ENCODE measurements around the gene RALB. TPM values are rescaled to one million over a fixed set of nuclear protein-coding genes. Genes with fewer than 3 reads are reported as not detected.

The RALB gene
- polyA plus RNA-seq, 1 of the 3 experiments (the other 2 are of a cell fraction): 37.2 TPM

GRCh38 chr2:120251078-120251477 is 1.6 kb upstream of the RALB start:
- ChIA-PET CTCF (interaction anchor here (1.4 to 2.3 kb wide), 2 partner anchors 62 to 498 kb away, joined by 3 to 11 read pairs; no protein-coding TSS in a partner anchor), POLR2A (no interaction called here)
- TF ChIP-seq JUND (IDR thresholded peaks at IDR 0.05): no peak
- 87% methylated on average over 3 of the region's 3 CpGs for WGBS (ENCODE audit: low lambda C conversion rate)
- peaks cover 0 to 30% of the 10 kb centered on the region in 2 experiments; a peak in 2 of 4 replicates for H3K4me1 ChIP-seq (ENCODE audit: control insufficient read depth in 1 of 2, insufficient read depth in 2 of 2, low read depth in 1 of 2, low read length in 1 of 2)
- no peak overlapping the region for H2AFZ ChIP-seq (ENCODE audit: low read depth)
- peaks cover 31% of the 10 kb centered on the region for H3K79me2 ChIP-seq (ENCODE audit: insufficient read depth)
- no peaks in the 10 kb centered on the region for H3K9me2 ChIP-seq
- H3K4me2 ChIP-seq: no peak overlapping the region
- no peaks in the 10 kb centered on the region for H3K9me3 ChIP-seq
- DNase-seq: no peak
- peaks cover 24% of the 10 kb centered on the region for H4K20me1 ChIP-seq (ENCODE audit: insufficient read depth)
- H3K27me3 ChIP-seq (ENCODE audit: insufficient read depth): no peaks in the 10 kb centered on the region
- no peaks in the 10 kb centered on the region for H3K36me3 ChIP-seq (replicated peaks in 1 of 2; ENCODE audit: control insufficient read depth in 1 of 2, insufficient read depth in 2 of 2, low read length in 1 of 2)
- no peak overlapping the region for H3K4me3 ChIP-seq (ENCODE audit: low read depth in 2 of 2, low read length in 1 of 2)
- no peak overlapping the region for H3K9ac ChIP-seq
- H3K27ac ChIP-seq (ENCODE audit: low read depth in 2 of 2, low read length in 1 of 2): no peak overlapping the region
- no peaks in the 10 kb centered on the region for H3F3A ChIP-seq (replicated peaks; ENCODE audit: insufficient read depth)

- H3K9me3 ChIP-seq: no peaks in the 10 kb centered on the region
- WGBS (ENCODE audit: low lambda C conversion rate): 31% methylated on average over 6 of the region's 6 CpGs
- ChIA-PET POLR2A (interaction anchor here (0.8 kb wide), 1 partner anchor 62 kb away, joined by 3 read pairs; no protein-coding TSS in a partner anchor), CTCF (interaction anchor here (0.9 to 2.3 kb wide), 5 partner anchors 12 to 82 kb away, joined by 3 to 11 read pairs (median 4); no protein-coding TSS in a partner anchor)
- H2AFZ ChIP-seq (ENCODE audit: low read depth): peak overlapping the region; percentile 93
- peak overlapping the region; percentile 71 to 95 for H3K4me3 ChIP-seq (ENCODE audit: low read depth in 2 of 2, low read length in 1 of 2)
- DNase-seq: no peak
- H3K79me2 ChIP-seq (ENCODE audit: insufficient read depth): peaks cover 39% of the 10 kb centered on the region
- H3K9ac ChIP-seq: peak overlapping the region; percentile 45; the same call in 1 of the 2 replicates
- peak overlapping the region in 1 of 2 experiments; percentile 87; a peak in 1 of 4 replicates for H3K27ac ChIP-seq (ENCODE audit: low read depth in 2 of 2, low read length in 1 of 2)
- H3K36me3 ChIP-seq (replicated peaks in 1 of 2; ENCODE audit: control insufficient read depth in 1 of 2, insufficient read depth in 2 of 2, low read length in 1 of 2): no peaks in the 10 kb centered on the region
- H3K9me2 ChIP-seq: no peaks in the 10 kb centered on the region
- H3K27me3 ChIP-seq (ENCODE audit: insufficient read depth): no peaks in the 10 kb centered on the region
- H3K4me1 ChIP-seq (ENCODE audit: control insufficient read depth in 1 of 2, insufficient read depth in 2 of 2, low read depth in 1 of 2, low read length in 1 of 2): peaks cover 4 to 22% of the 10 kb centered on the region in 2 experiments; a peak in 3 of 4 replicates
- peak overlapping the region; percentile 82 for H3K4me2 ChIP-seq
- peak; percentile 34; the same call in 1 of the 2 replicates for TF ChIP-seq GATA2 (CRISPR knock-in tag; IDR thresholded peaks at IDR 0.05)
- TF ChIP-seq FOXJ3 (CRISPR knock-in tag; IDR thresholded peaks at IDR 0.05): no peak
- no peaks in the 10 kb centered on the region for H3F3A ChIP-seq (replicated peaks; ENCODE audit: insufficient read depth)
- H4K20me1 ChIP-seq (ENCODE audit: insufficient read depth): peaks cover 31% of the 10 kb centered on the region
Observed at GRCh38 chr2:120251880-120252224, 800 bp upstream of the RALB start.

- peak; percentile 88 for DNase-seq
- no peak; a peak in 1 of 4 replicates for TF ChIP-seq EP300 (IDR thresholded peaks at IDR 0.05; ENCODE audit: borderline replicate concordance in 1 of 2, low read depth in 1 of 2, low read length in 1 of 2)
- TF ChIP-seq CHD2 (IDR thresholded peaks at IDR 0.05; ENCODE audit: low read length, partially characterized antibody): no peak
- TF ChIP-seq ELF1 (IDR thresholded peaks at IDR 0.05): 0 out of 2 replicates have a peak, but pooled peaks have one; percentile 51
- TF ChIP-seq SMC3 (IDR thresholded peaks at IDR 0.05; ENCODE audit: low read depth, low read length): peak; percentile 35
- TF ChIP-seq MEF2A (IDR thresholded peaks at IDR 0.05; ENCODE audit: borderline replicate concordance, low read depth): no peak
- no peak for TF ChIP-seq RFX5 (IDR thresholded peaks at IDR 0.05; ENCODE audit: low read length)
- peak; percentile 44; the same call in 1 of the 2 replicates for TF ChIP-seq GABPA (IDR thresholded peaks at IDR 0.05; ENCODE audit: low read depth)
- TF ChIP-seq PBX3 (IDR thresholded peaks at IDR 0.05): no peak
- no peak for TF ChIP-seq FOXM1 (IDR thresholded peaks at IDR 0.05; ENCODE audit: low read depth)
- no peak; the same call in 1 of the 2 replicates for TF ChIP-seq SIN3A (IDR thresholded peaks at IDR 0.05; ENCODE audit: borderline replicate concordance, low read depth, low read length)
- TF ChIP-seq MXI1 (IDR thresholded peaks at IDR 0.05; ENCODE audit: low read depth, low read length): peak; percentile 45; the same call in 1 of the 2 replicates
- no peak for TF ChIP-seq USF1 (IDR thresholded peaks at IDR 0.05; ENCODE audit: borderline replicate concordance, low read depth)
- TF ChIP-seq GATA2 (CRISPR knock-in tag; IDR thresholded peaks at IDR 0.05): no peak
- TF ChIP-seq CTCF (IDR thresholded peaks at IDR 0.05): peak; percentile 48
- TF ChIP-seq FOSL2 (IDR thresholded peaks at IDR 0.05; ENCODE audit: borderline replicate concordance, low read depth): peak; percentile 67
Observed at GRCh38 chr2:120253021-120253882, 600 bp downstream of the RALB start.

More at GRCh38 chr2:120253021-120253882, 600 bp downstream of the RALB start:
- peak overlapping the region; percentile 58 to 85 for H3K27ac ChIP-seq (ENCODE audit: low read depth in 2 of 2, low read length in 1 of 2)
- peak overlapping the region; percentile 53; the same call in 1 of the 2 replicates for H2AFZ ChIP-seq (ENCODE audit: low read depth)
- 3% methylated on average over 33 of the region's 60 CpGs for WGBS (ENCODE audit: low lambda C conversion rate)
- no peaks in the 10 kb centered on the region for H3K9me2 ChIP-seq
- no peaks in the 10 kb centered on the region for H3K9me3 ChIP-seq
- peak overlapping the region; percentile 84 for H3K4me2 ChIP-seq
- CTCF ChIA-PET: interaction anchor here (0.9 to 2.3 kb wide), 4 partner anchors 28 to 84 kb away, joined by 3 to 11 read pairs (median 3); no protein-coding TSS in a partner anchor
- peaks cover 42% of the 10 kb centered on the region for H4K20me1 ChIP-seq (ENCODE audit: insufficient read depth)
- peak overlapping the region; percentile 85 for H3K9ac ChIP-seq
- H3K27me3 ChIP-seq (ENCODE audit: insufficient read depth): no peaks in the 10 kb centered on the region
- peaks cover 14 to 17% of the 10 kb centered on the region in 2 experiments; a peak in 3 of 4 replicates for H3K4me1 ChIP-seq (ENCODE audit: control insufficient read depth in 1 of 2, insufficient read depth in 2 of 2, low read depth in 1 of 2, low read length in 1 of 2)
- no peaks in the 10 kb centered on the region for H3K36me3 ChIP-seq (replicated peaks in 1 of 2; ENCODE audit: control insufficient read depth in 1 of 2, insufficient read depth in 2 of 2, low read length in 1 of 2)
- peak overlapping the region; percentile 71 to 95 for H3K4me3 ChIP-seq (ENCODE audit: low read depth in 2 of 2, low read length in 1 of 2)
- H3F3A ChIP-seq (replicated peaks; ENCODE audit: insufficient read depth): no peaks in the 10 kb centered on the region
- H3K79me2 ChIP-seq (ENCODE audit: insufficient read depth): peaks cover 53% of the 10 kb centered on the region
- POLR2A ChIA-PET: no interaction called here

Data from SK-N-SH (cell line).